HepG2 (cell line): Measurements from ENCODE around the gene COA3. TPM values are rescaled to one million over a fixed set of nuclear protein-coding genes. Genes with fewer than 3 reads are reported as not detected.
A peak's percentile ranks its signal among the peaks of the same experiment; 100 is the strongest.

ENCODE experiments used
- AGO1 ChIP-seq: fragments of 200-400 bp; formaldehyde crosslinking; IDR thresholded peaks from 2 replicates; pipeline ENCODE4 v1.6.1; 2017; ENCODE audit warnings: mild to moderate bottlenecking, low read depth, low read length, moderate library complexity; ENCODE audit not compliant: poor library complexity, severe bottlenecking
- CBX1 ChIP-seq: IDR thresholded peaks from one replicate; pipeline ENCODE4 v1.6.1; 2016; ENCODE audit warnings: antibody characterized with exemption, low read depth
- CREM ChIP-seq, 2 experiments: sonication (generic) in 1 of 2; formaldehyde crosslinking in 1 of 2; IDR thresholded peaks; 2 replicates each; pipeline versions ENCODE4 v1.4.0 to v1.6.1; 2016 to 2020; ENCODE audit warnings: antibody characterized with exemption in 1 of 2, mild to moderate bottlenecking in 1 of 2, missing genetic modification reagents in 1 of 2
- PLSCR1 ChIP-seq: sonication (generic); formaldehyde crosslinking; IDR thresholded peaks from 2 replicates; pipeline ENCODE4 v1.5.0; 2020; ENCODE audit warnings: missing genetic modification reagents, mild to moderate bottlenecking, borderline replicate concordance
- POLR2A ChIP-seq, 2 experiments: IDR thresholded peaks; 2 replicates each; pipeline ENCODE4 v1.6.1; 2011; ENCODE audit warnings: low read depth in 2 of 2, low read length in 2 of 2, mild to moderate bottlenecking in 1 of 2, moderate library complexity in 1 of 2; ENCODE audit not compliant: insufficient read depth in 1 of 2
- TFAP4 ChIP-seq: sonication (generic); IDR thresholded peaks from 2 replicates; pipeline ENCODE4 v1.6.1; 2016; ENCODE audit warnings: low read depth, borderline replicate concordance
- TRIM24 ChIP-seq: sonication (generic); formaldehyde crosslinking; IDR thresholded peaks from 2 replicates; pipeline ENCODE4 v1.8.0; 2022; ENCODE audit warnings: mild to moderate bottlenecking, missing genetic modification reagents
- ZFP91 ChIP-seq: sonication (generic); formaldehyde crosslinking; IDR thresholded peaks from 2 replicates; pipeline ENCODE4 v1.9.0; 2022; ENCODE audit warnings: missing genetic modification reagents, mild to moderate bottlenecking, borderline replicate concordance
- ZNF251 ChIP-seq: sonication (generic); formaldehyde crosslinking; IDR thresholded peaks from 2 replicates; pipeline ENCODE4 v1.9.0; 2021; ENCODE audit warnings: mild to moderate bottlenecking, missing genetic modification reagents
- ZNF687 ChIP-seq: sonication (generic); formaldehyde crosslinking; IDR thresholded peaks from 2 replicates; pipeline ENCODE4 v1.5.1; 2020; ENCODE audit warnings: mild to moderate bottlenecking, missing genetic modification reagents, moderate library complexity
- polyA plus RNA-seq, 8 experiments: library from polyadenylated mRNA; depleted of rRNA in 3 of 8; stranded (reverse) in 7 of 8; unstranded in 1 of 8; fragments of >200 nt; fragmentation: Illumina TruSeq in 4 of 8; extraction: Trizol in 4 of 8; gene quantifications; 2 replicates each; pipeline versions ENCODE4 v1.2.1 to v1.2.3, GENCODE V29; 2011 to 2016; ENCODE audit warnings: low read depth in 4 of 8, missing spikeins in 1 of 8, mixed read lengths in 1 of 8; ENCODE audit not compliant: insufficient read depth in 1 of 8
- total RNA-seq, 5 experiments: library from RNA; depleted of rRNA; stranded (reverse); fragments of >200 nt; fragmentation: Illumina TruSeq; extraction: Trizol; gene quantifications; 2 replicates each; pipeline ENCODE4 v1.2.3, GENCODE V29; 2016; ENCODE audit warnings: low read depth in 1 of 5

COA3 gene
- total and polyA plus RNA-seq, 2 of the 13 experiments (the other 11 are each of a cell fraction or from before 2014, with no cell fraction given) = 133 to 202 TPM

- TF ChIP-seq TFAP4 = no peak
- TF ChIP-seq ZNF251 (CRISPR knock-in tag) = no peak
- peak; percentile 35 for TF ChIP-seq AGO1
- no peak for TF ChIP-seq CREM (IDR thresholded peaks at IDR 0.05)
- no peak for TF ChIP-seq CREM (CRISPR knock-in tag; IDR thresholded peaks at IDR 0.05)
- peak; percentile 16 for TF ChIP-seq ZNF687 (CRISPR knock-in tag)
- TF ChIP-seq ZFP91 (CRISPR knock-in tag) = 0 out of 2 replicates have a peak, but pooled peaks have one; percentile 33
- TF ChIP-seq CBX1 = no peak
- peak in 1 of 2 experiments; percentile 34; a peak in 1 of 4 replicates for TF ChIP-seq POLR2A (IDR thresholded peaks at IDR 0.05; ENCODE audit: insufficient read depth in 1 of 2, low read depth in 2 of 2, low read length in 2 of 2)
- TF ChIP-seq PLSCR1 (CRISPR knock-in tag) = no peak
- TF ChIP-seq TRIM24 (CRISPR knock-in tag) = no peak
- TF ChIP-seq, all 625 proteins: peak for 11
Observed at GRCh38 chr17:42784811-42785592, 13.5 kb downstream of the COA3 start (continued).
